Astrocyte (in vitro differentiated cells and primary cell): ENCODE data around the gene C19orf12. TPM values are rescaled to one million over a fixed set of nuclear protein-coding genes. Genes with fewer than 3 reads are reported as not detected.

Experiments
- DNase-seq: peaks from one replicate; pipeline ENCODE4 v3.0.0-alpha.2; 2010; ENCODE audit warnings: low read depth
- FAIRE-seq: peaks from 2 replicates; lab custom pipeline; 2011; peaks lifted over from hg19 to GRCh38; lab: Jason Lieb, UNC
- H2AFZ ChIP-seq: 2 replicates; pipeline ENCODE4 v1.6.0; 2012; ENCODE audit warnings: low read depth, low read length, inconsistent platforms
- H3K27ac ChIP-seq: 2 replicates; pipeline ENCODE4 v1.5.1; 2011; ENCODE audit warnings: low read depth, low read length, inconsistent platforms
- H3K27me3 ChIP-seq: 2 replicates; pipeline ENCODE4 v1.6.0; 2011; ENCODE audit warnings: low read length, inconsistent platforms; ENCODE audit not compliant: insufficient read depth
- H3K36me3 ChIP-seq: 2 replicates; pipeline ENCODE4 v1.5.1; 2011; ENCODE audit warnings: low read length, inconsistent platforms; ENCODE audit not compliant: insufficient read depth
- H3K4me1 ChIP-seq: 2 replicates; pipeline ENCODE4 v1.5.1; 2011; ENCODE audit warnings: low read length, inconsistent platforms; ENCODE audit not compliant: insufficient read depth
- H3K4me2 ChIP-seq: 2 replicates; pipeline ENCODE4 v1.6.0; 2012; ENCODE audit warnings: low read length, inconsistent platforms
- H3K4me3 ChIP-seq: 2 replicates; pipeline ENCODE4 v1.5.1; 2011; ENCODE audit warnings: low read depth, mild to moderate bottlenecking, low read length, inconsistent platforms; ENCODE audit not compliant: insufficient read depth
- H3K79me2 ChIP-seq: 2 replicates; pipeline ENCODE4 v1.6.0; 2012; ENCODE audit warnings: mild to moderate bottlenecking, low read length, inconsistent platforms; ENCODE audit not compliant: insufficient read depth
- H3K9ac ChIP-seq: 2 replicates; pipeline ENCODE4 v1.6.0; 2012; ENCODE audit warnings: mild to moderate bottlenecking, low read length, inconsistent platforms
- H3K9me3 ChIP-seq: 2 replicates; pipeline ENCODE4 v1.5.1; 2012; ENCODE audit warnings: low read depth, mild to moderate bottlenecking, low read length, inconsistent platforms; ENCODE audit not compliant: insufficient read depth
- H4K20me1 ChIP-seq: 2 replicates; pipeline ENCODE4 v1.6.0; 2012; ENCODE audit warnings: low read length, inconsistent platforms; ENCODE audit not compliant: insufficient read depth
- H3K27ac Mint-ChIP-seq: one replicate; pipeline ENCODE4 v1.8.0; 2021; ENCODE audit warnings: mild to moderate bottlenecking, mixed read lengths; ENCODE audit not compliant: unreplicated experiment
- H3K27me3 Mint-ChIP-seq: one replicate; pipeline ENCODE4 v1.8.0; 2021; ENCODE audit warnings: low read depth, mixed read lengths; ENCODE audit not compliant: unreplicated experiment
- H3K36me3 Mint-ChIP-seq: one replicate; pipeline ENCODE4 v1.8.0; 2021; ENCODE audit warnings: low read depth, mixed read lengths; ENCODE audit not compliant: unreplicated experiment
- H3K4me1 Mint-ChIP-seq: one replicate; pipeline ENCODE4 v1.8.0; 2021; ENCODE audit warnings: low read depth, mixed read lengths; ENCODE audit not compliant: unreplicated experiment
- H3K4me3 Mint-ChIP-seq: one replicate; pipeline ENCODE4 v1.8.0; 2021; ENCODE audit warnings: mild to moderate bottlenecking, moderate library complexity, mixed read lengths; ENCODE audit not compliant: unreplicated experiment
- H3K9me3 Mint-ChIP-seq: one replicate; pipeline ENCODE4 v1.8.0; 2021; ENCODE audit warnings: mild to moderate bottlenecking, mixed read lengths; ENCODE audit not compliant: unreplicated experiment
- EZH2 ChIP-seq: IDR thresholded peaks from 2 replicates; pipeline ENCODE4 v1.6.1; 2012; ENCODE audit warnings: mild to moderate bottlenecking, low read length, inconsistent platforms; ENCODE audit not compliant: insufficient read depth
- total RNA-seq: library from RNA; stranded (reverse); gene quantifications from 2 replicates; pipeline ENCODE4 v1.2.1, GENCODE V29; 2021
- TF ChIP-seq, protein P1 (sequence below): IDR thresholded peaks from 2 replicates; pipeline ENCODE4 v1.5.1; 2011; ENCODE audit warnings: low read depth, mild to moderate bottlenecking, inconsistent platforms, low read length, moderate library complexity; ENCODE audit not compliant: insufficient read depth

Gene C19orf12
- total RNA-seq, 1 donor from 2014 or later, result 38.7 TPM

DNA sequence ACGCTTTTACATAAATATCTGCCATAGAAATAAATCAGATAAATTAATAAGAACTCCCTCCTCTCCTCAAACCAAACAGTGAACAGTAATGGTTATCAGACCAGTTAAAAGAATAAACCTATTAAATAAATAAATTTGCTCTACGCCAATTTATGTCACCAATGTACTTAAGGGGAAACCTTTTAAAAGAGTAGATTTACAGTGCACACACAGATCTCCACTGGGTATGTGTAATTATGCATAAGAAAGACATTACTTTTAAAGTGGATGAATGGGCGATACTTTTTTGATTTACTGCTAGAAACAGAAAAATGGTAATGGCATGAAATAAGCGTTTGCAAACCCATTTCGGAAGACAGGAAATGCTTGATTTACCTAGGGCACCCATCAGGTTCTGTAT lies 34.9 kb upstream of the C19orf12 start:
- no peak overlapping the region for H3K4me2 ChIP-seq

GRCh38 chr19:29748996-29749849 lies 34.2 kb upstream of the C19orf12 start:
- Mint-ChIP-seq H3K27ac (no peak overlapping the region), H3K4me1 (no peaks in the 10 kb centered on the region), H3K9me3 (no peaks in the 10 kb centered on the region), H3K4me3 (no peak overlapping the region), H3K27me3 (peaks cover 22% of the 10 kb centered on the region), H3K36me3 (no peaks in the 10 kb centered on the region)
- H3K27me3 ChIP-seq, result no peaks in the 10 kb centered on the region
- no peak for FAIRE-seq
- H3K4me3 ChIP-seq, result no peak overlapping the region
- H3K9ac ChIP-seq, result no peak overlapping the region
- no peak overlapping the region for H2AFZ ChIP-seq
- DNase-seq, result no peak
- no peaks in the 10 kb centered on the region for H3K9me3 ChIP-seq
- no peaks in the 10 kb centered on the region for H3K4me1 ChIP-seq
- no peak overlapping the region for H3K27ac ChIP-seq
- H3K36me3 ChIP-seq, result no peaks in the 10 kb centered on the region
- H3K79me2 ChIP-seq, result no peaks in the 10 kb centered on the region
- H4K20me1 ChIP-seq, result no peaks in the 10 kb centered on the region
- no peak overlapping the region for H3K4me2 ChIP-seq
- no peak for TF ChIP-seq EZH2
- TF ChIP-seq, protein P1, sequence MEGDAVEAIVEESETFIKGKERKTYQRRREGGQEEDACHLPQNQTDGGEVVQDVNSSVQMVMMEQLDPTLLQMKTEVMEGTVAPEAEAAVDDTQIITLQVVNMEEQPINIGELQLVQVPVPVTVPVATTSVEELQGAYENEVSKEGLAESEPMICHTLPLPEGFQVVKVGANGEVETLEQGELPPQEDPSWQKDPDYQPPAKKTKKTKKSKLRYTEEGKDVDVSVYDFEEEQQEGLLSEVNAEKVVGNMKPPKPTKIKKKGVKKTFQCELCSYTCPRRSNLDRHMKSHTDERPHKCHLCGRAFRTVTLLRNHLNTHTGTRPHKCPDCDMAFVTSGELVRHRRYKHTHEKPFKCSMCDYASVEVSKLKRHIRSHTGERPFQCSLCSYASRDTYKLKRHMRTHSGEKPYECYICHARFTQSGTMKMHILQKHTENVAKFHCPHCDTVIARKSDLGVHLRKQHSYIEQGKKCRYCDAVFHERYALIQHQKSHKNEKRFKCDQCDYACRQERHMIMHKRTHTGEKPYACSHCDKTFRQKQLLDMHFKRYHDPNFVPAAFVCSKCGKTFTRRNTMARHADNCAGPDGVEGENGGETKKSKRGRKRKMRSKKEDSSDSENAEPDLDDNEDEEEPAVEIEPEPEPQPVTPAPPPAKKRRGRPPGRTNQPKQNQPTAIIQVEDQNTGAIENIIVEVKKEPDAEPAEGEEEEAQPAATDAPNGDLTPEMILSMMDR, result no peak

More for the DNA sequence above, 34.9 kb upstream of the C19orf12 start:
- Mint-ChIP-seq H3K36me3 (no peaks in the 10 kb centered on the region), H3K27ac (no peak overlapping the region), H3K27me3 (peaks cover 26% of the 10 kb centered on the region), H3K4me1 (no peaks in the 10 kb centered on the region), H3K9me3 (no peaks in the 10 kb centered on the region), H3K4me3 (no peak overlapping the region)
- no peaks in the 10 kb centered on the region for H3K36me3 ChIP-seq
- no peak for TF ChIP-seq EZH2
- TF ChIP-seq, protein P1, result no peak
- no peak overlapping the region for H2AFZ ChIP-seq
- H3K27me3 ChIP-seq, result no peaks in the 10 kb centered on the region
- H3K27ac ChIP-seq, result no peak overlapping the region
- DNase-seq, result no peak
- no peaks in the 10 kb centered on the region for H3K9me3 ChIP-seq
- no peak overlapping the region for H3K9ac ChIP-seq
- no peaks in the 10 kb centered on the region for H4K20me1 ChIP-seq
- no peaks in the 10 kb centered on the region for H3K4me1 ChIP-seq
- no peaks in the 10 kb centered on the region for H3K79me2 ChIP-seq
- H3K4me3 ChIP-seq, result no peak overlapping the region
- FAIRE-seq, result no peak

DNA sequence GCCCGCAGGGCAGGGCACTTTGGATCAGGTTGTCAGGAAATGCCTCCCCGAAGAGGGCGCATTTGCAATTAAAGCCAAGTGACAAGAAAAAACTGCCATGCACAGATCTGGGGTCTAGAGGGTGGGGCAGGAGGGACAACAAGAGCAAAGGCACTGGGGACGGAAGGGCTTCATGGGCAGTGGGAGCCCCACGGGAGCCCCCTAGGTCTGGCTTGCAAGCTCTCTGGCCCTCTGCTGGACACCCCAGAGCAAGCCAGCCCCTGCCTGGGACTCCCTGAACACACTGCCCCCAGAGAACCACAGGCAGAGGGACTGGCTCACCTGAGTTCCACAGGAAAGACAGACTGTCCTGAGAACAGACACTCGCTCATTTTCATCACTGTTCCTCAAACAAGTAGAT lies 30.2 kb upstream of the C19orf12 start:
- H3K9ac ChIP-seq, result no peak overlapping the region
- H3K4me2 ChIP-seq, result no peak overlapping the region
- no peaks in the 10 kb centered on the region for H3K27me3 ChIP-seq
- H3K4me3 Mint-ChIP-seq, result no peak overlapping the region
- FAIRE-seq, result no peak
- H2AFZ ChIP-seq, result no peak overlapping the region
- H3K36me3 ChIP-seq, result no peaks in the 10 kb centered on the region
- H3K79me2 ChIP-seq, result no peaks in the 10 kb centered on the region
- H3K27ac ChIP-seq, result no peak overlapping the region
- no peaks in the 10 kb centered on the region for H3K4me1 Mint-ChIP-seq
- no peaks in the 10 kb centered on the region for H4K20me1 ChIP-seq
- DNase-seq, result no peak
- H3K4me1 ChIP-seq, result no peaks in the 10 kb centered on the region
- no peak overlapping the region for H3K4me3 ChIP-seq
- TF ChIP-seq, protein P1, result no peak
- TF ChIP-seq EZH2, result no peak
- H3K9me3 Mint-ChIP-seq, result no peaks in the 10 kb centered on the region
- peaks cover 31% of the 10 kb centered on the region for H3K27me3 Mint-ChIP-seq
- no peak overlapping the region for H3K27ac Mint-ChIP-seq
- H3K9me3 ChIP-seq, result no peaks in the 10 kb centered on the region
- H3K36me3 Mint-ChIP-seq, result no peaks in the 10 kb centered on the region
